Liver (tissue), 3 donors: ENCODE measurements around the gene NKAPL.

Experiments used
- CTCF ChIP-seq: fragments of 150-350 bp; IDR thresholded peaks from 2 replicates; pipeline ENCODE4 v1.5.1; 2017; ENCODE audit warnings: improper control_type of control experiment, low read depth, low read length; ENCODE audit not compliant: missing input control
- FOXA1 ChIP-seq: IDR thresholded peaks from 2 replicates; pipeline ENCODE4 v1.6.1; 2016; ENCODE audit warnings: antibody characterized with exemption
- GABPA ChIP-seq, 2 donors: IDR thresholded peaks in 1 of 2; conservative IDR thresholded peaks in 1 of 2; 2 replicates each; pipeline ENCODE4 v1.6.1; 2016; ENCODE audit warnings: antibody characterized with exemption in 2 of 2, mild to moderate bottlenecking in 1 of 2, moderate library complexity in 1 of 2
- JUND ChIP-seq, 2 donors: IDR thresholded peaks; 2 replicates each; pipeline ENCODE4 v1.6.1; 2016; ENCODE audit warnings: antibody characterized with exemption in 2 of 2
- MAX ChIP-seq: IDR thresholded peaks from 2 replicates; pipeline ENCODE4 v1.6.1; 2016; ENCODE audit warnings: antibody characterized with exemption
- RAD21 ChIP-seq, 2 donors: IDR thresholded peaks; 2 replicates each; pipeline ENCODE4 v1.6.1; 2016; ENCODE audit warnings: antibody characterized with exemption in 2 of 2, mild to moderate bottlenecking in 2 of 2
- RXRA ChIP-seq, 2 donors: IDR thresholded peaks; 2 replicates each; pipeline ENCODE4 v1.6.1; 2017 to 2018; ENCODE audit warnings: antibody characterized with exemption in 2 of 2, mild to moderate bottlenecking in 1 of 2
- donor health status: healthy.
- donor health status: healthy.

- TF ChIP-seq CTCF: no peak
- no peak for TF ChIP-seq RXRA (IDR thresholded peaks at IDR 0.05)
- no peak for TF ChIP-seq JUND (IDR thresholded peaks at IDR 0.05)
- no peak for TF ChIP-seq GABPA (IDR thresholded peaks at IDR 0.05 in 1 of 2, conservative IDR thresholded peaks at IDR 0.05 in 1 of 2)
- no peak for TF ChIP-seq FOXA1
- TF ChIP-seq MAX: no peak
- no peak for TF ChIP-seq RAD21 (IDR thresholded peaks at IDR 0.05)
Observed at GRCh38 chr6:28266563-28266961, 7.5 kb downstream of the NKAPL start.
